GM19372 (cell line): ENCODE results near the gene JPH3.

Experiments
- ATAC-seq: cut with Tn5 transposase; IDR thresholded peaks from one replicate; pipeline ENCODE4 v1.9.1; 2021; ENCODE audit warnings: mild to moderate bottlenecking, low read depth, moderate library complexity; ENCODE audit not compliant: unreplicated experiment

JPH3 gene

GRCh38 chr16:87692176-87692575 lies 89.9 kb downstream of the JPH3 start:
- ATAC-seq, result no peak

GRCh38 chr16:87692756-87693155 lies 90.4 kb downstream of the JPH3 start:
- ATAC-seq, result no peak

- ATAC-seq, result no peak
These were observed 91.5 kb downstream of the JPH3 start for GRCh38 chr16:87693827-87694226.

GRCh38 chr16:87694441-87695125 lies 92.3 kb downstream of the JPH3 start:
- ATAC-seq, result no peak

- no peak for ATAC-seq
These were observed 93.2 kb downstream of the JPH3 start for GRCh38 chr16:87695534-87695933.

GRCh38 chr16:87696726-87697125 lies 94.4 kb downstream of the JPH3 start:
- ATAC-seq, result no peak

- no peak for ATAC-seq
These were observed 94.9 kb downstream of the JPH3 start for GRCh38 chr16:87697256-87697655.

- no peak for ATAC-seq
These were observed 95.5 kb downstream of the JPH3 start for GRCh38 chr16:87697792-87698191.

GRCh38 chr16:87698241-87698640 lies 95.9 kb downstream of the JPH3 start:
- ATAC-seq, result no peak

GRCh38 chr16:87698676-87699199 lies 96.4 kb downstream of the JPH3 start:
- ATAC-seq, result no peak

GRCh38 chr16:87700406-87701077 lies 98.2 kb downstream of the JPH3 start:
- no peak for ATAC-seq

- ATAC-seq, result no peak
These were observed 98.8 kb downstream of the JPH3 start for GRCh38 chr16:87701078-87701460.

GRCh38 chr16:87701505-87701921 lies 99.2 kb downstream of the JPH3 start:
- ATAC-seq, result no peak

GRCh38 chr16:87702325-87702811 lies 100.1 kb downstream of the JPH3 start:
- ATAC-seq, result peak; percentile 66

- no peak for ATAC-seq
These were observed 100.8 kb downstream of the JPH3 start for GRCh38 chr16:87703071-87703470.

GRCh38 chr16:87703835-87704375 lies 101.6 kb downstream of the JPH3 start:
- ATAC-seq, result no peak

GRCh38 chr16:87704754-87705353 lies 102.5 kb downstream of the JPH3 start:
- ATAC-seq, result no peak

- no peak for ATAC-seq
These were observed 103.5 kb downstream of the JPH3 start for GRCh38 chr16:87705771-87706277.

- ATAC-seq, result no peak
These were observed 104.1 kb downstream of the JPH3 start for GRCh38 chr16:87706278-87707000.

- no peak for ATAC-seq
These were observed 104.8 kb downstream of the JPH3 start for GRCh38 chr16:87707097-87707496.
